ENCODE data around the gene ANK3.

ANK3 gene

DNA sequence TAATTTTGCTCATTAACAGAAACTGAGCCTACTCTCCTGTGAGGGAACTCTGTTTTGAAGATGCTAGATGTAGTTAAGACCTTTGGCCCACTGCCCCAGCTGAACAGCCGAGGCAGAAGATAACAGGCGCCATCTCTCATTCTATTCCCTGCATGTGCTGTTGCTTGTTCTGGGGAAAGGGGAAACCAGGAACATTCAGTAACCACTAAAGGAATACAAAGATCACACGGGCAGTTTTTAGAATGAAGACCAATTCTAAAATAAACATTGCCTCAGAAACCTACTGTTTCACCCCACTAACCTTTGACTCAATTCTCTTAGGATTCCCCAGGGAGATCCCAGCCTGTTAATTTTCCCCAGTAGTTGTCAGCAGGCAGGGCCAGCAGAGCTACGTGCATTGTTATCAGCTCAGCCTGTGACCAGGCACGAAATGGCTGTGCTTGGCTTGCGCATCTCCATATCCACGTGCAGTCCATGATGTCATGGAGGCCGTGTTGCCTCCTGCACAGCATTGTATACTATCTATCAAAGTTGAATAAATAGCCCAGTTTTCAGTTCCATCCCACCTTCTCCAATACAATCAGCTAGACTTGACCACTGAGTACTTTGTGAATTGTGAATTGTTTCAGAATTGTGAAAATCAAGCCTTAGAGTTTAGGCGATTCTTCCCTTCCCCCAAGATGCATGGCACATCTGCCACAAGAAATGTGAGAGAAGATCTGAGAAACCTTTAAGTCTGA is 36.0 kb downstream of the ANK3 start:
- no peak for DNase-seq (ENCODE audit: low read depth, low spot score)
- no peak overlapping the region for H3K4me3 ChIP-seq (ENCODE audit: low read length)

DNA sequence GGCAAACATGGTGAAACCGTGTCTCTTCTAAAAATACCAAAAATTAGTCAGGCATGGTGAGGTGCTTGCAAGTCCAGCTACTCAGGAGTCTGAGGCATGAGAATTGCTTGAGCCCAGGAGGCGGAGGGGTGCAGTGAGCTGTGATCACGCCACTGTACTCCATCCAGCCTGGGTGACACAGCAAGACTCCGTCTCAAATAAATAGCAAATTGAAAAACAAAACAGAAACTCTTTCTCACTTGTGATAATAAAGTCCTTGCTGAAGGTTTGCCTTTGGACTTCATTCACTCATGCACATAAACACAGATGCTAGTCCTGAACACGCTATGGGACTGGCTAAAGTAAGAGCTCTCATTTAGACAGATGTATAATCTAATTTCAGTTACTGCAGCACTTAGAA is 37.6 kb downstream of the ANK3 start:
- no peak for DNase-seq (ENCODE audit: low read depth, low spot score)
- no peak overlapping the region for H3K4me3 ChIP-seq (ENCODE audit: low read length)

DNA sequence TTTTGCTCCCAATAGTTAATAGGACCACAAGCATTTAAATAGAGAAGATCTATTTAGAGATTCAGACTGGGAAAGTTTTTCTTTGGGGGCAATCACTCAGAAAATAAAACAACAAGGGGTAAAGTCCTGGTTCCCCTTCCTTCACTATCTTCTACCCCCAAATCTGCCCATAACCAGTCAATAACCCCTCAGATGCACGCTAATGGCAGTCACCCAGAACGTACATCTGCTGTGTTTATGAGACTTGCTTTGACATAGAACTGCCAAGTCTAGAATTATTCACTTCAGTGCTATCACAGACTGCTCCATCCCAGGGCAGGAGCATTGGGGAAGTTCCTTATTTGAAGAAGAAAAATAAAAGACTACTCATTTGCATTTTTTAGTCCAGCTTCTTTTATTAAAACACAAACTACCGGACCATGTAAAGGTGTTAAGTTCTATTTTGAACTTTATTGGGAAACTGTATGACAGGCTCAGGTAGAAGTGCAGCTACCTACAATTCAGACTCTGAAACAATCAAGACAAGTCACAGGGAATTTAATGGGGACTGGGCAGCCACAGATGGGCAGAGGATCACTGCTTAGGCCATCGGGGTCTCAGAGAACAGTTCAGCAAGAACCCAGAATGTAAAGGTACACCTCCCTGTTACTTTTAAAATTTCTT is 38.4 kb downstream of the ANK3 start:
- no peak for DNase-seq (ENCODE audit: low read depth, low spot score)
- no peak overlapping the region for H3K4me3 ChIP-seq (ENCODE audit: low read length)

- no peak for DNase-seq (ENCODE audit: low read depth, low spot score)
- H3K4me3 ChIP-seq (ENCODE audit: low read length), result no peak overlapping the region
Observed at GRCh38 chr10:60350400-60350799, 39.3 kb downstream of the ANK3 start.

DNA sequence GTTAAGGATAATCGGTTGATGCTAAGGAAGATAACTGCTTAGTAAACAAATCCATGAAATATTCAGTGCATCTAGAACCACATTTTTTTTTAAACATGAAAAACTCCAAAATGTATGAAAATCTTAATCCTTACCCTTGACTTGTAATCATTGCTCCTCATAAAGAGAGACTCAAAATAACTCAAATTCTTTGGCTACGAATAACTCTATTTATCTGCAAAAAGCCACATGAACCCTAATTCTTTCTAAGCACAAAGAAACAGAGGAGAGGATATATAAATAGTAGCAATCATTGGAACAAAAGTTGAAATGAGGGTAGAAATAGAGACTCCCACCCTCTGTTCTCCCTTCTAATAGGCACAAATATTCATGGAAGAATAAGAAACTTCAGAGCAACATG is 40.2 kb downstream of the ANK3 start:
- no peak for DNase-seq (ENCODE audit: low read depth, low spot score)
- no peak overlapping the region for H3K4me3 ChIP-seq (ENCODE audit: low read length)

- no peak overlapping the region for H3K4me3 ChIP-seq (ENCODE audit: low read length)
- no peak for DNase-seq (ENCODE audit: low read depth, low spot score)
Observed at GRCh38 chr10:60348982-60349381, 40.7 kb downstream of the ANK3 start.

DNA sequence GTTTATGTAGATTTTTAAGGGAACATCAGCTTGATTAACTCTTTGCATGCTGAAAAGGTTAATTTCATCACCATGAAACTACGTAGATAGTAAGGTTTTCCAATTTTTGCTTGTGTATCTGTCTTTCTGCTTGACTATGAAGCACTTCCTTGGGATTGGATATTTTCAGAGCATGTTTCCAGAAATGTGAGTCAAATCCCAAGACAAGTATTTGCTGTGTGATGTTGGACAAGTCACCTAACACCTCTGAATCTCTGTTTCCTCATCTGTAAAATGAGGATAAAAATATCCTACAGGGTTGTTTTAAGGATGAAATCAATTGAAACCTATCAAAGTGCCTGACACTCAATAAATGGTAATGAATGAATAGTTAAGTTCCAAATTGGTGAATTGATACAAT is 42.4 kb downstream of the ANK3 start:
- no peak for DNase-seq (ENCODE audit: low read depth, low spot score)

GRCh38 chr10:60346661-60347060 is 43.0 kb downstream of the ANK3 start:
- no peak overlapping the region for H3K4me3 ChIP-seq (ENCODE audit: low read length)
- no peak for DNase-seq (ENCODE audit: low read depth, low spot score)

More for the DNA sequence above, 42.4 kb downstream of the ANK3 start:
- no peak overlapping the region for H3K4me3 ChIP-seq (ENCODE audit: low read length)

DNA sequence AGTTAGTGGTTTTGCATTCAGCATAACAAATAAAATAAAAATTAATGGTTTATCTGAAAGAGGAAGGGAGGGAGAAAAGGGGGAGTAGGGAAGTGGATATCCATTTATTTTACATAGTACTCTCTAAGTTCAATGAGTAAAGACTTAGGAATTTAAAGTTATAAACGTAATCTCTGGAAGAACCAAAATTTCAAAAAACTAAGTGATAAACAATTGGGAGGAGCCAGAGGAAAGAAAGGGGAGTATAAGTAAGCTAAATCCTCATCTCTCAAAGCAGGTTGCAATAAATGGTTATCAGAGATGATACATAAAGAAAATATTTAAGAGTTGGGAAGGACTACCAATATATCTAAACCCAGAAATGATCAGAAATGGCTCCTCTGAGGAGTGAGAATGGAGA is 46.4 kb downstream of the ANK3 start:
- DNase-seq (ENCODE audit: low read depth, low spot score), result no peak

GRCh38 chr10:60341969-60342368 is 47.7 kb downstream of the ANK3 start:
- no peak overlapping the region for H3K4me3 ChIP-seq (ENCODE audit: low read length)
- no peak for DNase-seq (ENCODE audit: low read depth, low spot score)

More for the DNA sequence above, 46.4 kb downstream of the ANK3 start:
- no peak overlapping the region for H3K4me3 ChIP-seq (ENCODE audit: low read length)

- no peak for DNase-seq (ENCODE audit: low read depth, low spot score)
- no peak overlapping the region for H3K4me3 ChIP-seq (ENCODE audit: low read length)
Observed at GRCh38 chr10:60340973-60341372, 48.7 kb downstream of the ANK3 start.

- no peak overlapping the region for H3K4me3 ChIP-seq (ENCODE audit: low read length)
- DNase-seq (ENCODE audit: low read depth, low spot score), result no peak
Observed at GRCh38 chr10:60339757-60340156, 49.9 kb downstream of the ANK3 start.

DNA sequence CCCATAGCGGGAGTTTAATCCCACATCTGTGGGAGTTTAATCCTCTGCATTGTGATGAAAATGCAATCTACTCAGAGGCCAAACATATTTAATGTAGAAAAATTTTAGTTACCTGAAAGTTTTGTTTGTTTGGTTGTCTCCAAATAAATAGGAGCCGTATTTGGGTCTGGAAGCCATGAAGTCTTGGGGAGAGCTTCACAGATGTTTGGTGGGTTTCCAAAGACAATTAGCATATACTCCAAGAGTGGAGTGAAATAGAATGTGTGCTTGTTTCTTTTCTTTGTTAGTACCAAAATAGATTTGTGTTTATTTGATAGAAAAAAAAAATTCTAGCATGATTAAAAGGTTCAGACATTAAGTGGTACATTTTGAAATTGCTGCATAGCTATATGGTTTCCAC is 50.9 kb downstream of the ANK3 start:
- DNase-seq (ENCODE audit: low read depth, low spot score), result no peak
- no peak overlapping the region for H3K4me3 ChIP-seq (ENCODE audit: low read length)

- DNase-seq (ENCODE audit: low read depth, low spot score), result no peak
- H3K4me3 ChIP-seq (ENCODE audit: low read length), result no peak overlapping the region
Observed at GRCh38 chr10:60338002-60338564, 51.6 kb downstream of the ANK3 start.

DNA sequence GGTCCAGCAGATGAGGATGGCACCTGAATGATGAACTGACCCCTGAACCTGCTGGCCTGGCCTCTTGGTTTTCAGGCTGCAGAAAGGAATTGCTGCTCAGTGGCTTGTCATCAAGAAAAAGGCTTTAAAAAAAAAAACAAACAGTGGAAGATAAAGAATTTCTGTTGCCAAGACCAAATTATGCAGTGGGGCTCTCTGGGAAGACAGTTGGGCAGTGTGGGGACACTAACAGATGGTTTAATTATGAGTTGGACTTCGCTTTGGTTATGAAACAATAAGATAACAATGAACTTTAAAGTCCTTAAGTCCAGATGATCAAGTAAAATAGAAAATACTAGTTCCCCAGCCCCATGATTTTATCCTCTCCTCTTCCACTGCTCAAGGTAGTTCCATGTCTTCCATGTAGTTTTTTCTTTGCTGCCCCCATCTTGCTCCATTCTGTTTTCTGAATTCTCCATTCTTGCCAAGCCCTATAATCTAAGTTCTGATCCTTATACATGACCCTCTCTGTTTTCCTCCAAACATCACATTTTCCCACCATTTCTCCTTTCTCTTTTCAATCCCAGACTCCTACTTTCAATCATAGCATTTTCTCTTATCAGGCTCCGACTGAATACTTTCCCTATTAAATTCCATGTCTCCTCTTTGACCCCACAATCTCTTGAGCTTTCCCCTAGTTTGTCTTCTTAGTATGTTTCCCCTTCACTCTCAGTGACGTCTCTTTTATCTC is 52.6 kb downstream of the ANK3 start:
- H3K4me3 ChIP-seq (ENCODE audit: low read length), result no peak overlapping the region
- DNase-seq (ENCODE audit: low read depth, low spot score), result no peak

GRCh38 chr10:60335708-60336107 is 54.0 kb downstream of the ANK3 start:
- no peak overlapping the region for H3K4me3 ChIP-seq (ENCODE audit: low read length)
- DNase-seq (ENCODE audit: low read depth, low spot score), result peak; percentile 6

DNA sequence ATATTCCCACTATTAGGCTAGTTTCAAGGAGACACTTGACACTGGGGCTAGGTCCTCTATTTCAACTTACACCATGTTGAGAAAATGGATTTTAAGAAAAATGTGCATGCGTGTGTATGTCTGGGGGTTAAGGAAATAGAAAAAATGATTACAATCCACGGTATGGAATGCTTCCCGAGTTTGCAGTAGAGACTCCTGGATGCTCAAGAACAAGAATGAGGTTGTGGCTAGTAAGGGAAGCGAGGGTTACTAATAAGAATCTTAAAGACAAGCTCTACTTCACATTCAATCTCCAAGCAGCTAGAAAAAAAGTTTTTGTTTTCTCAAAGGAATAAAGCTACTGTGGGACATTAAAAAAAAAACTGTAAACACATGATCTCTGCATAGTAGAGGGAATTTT is 54.7 kb downstream of the ANK3 start:
- no peak for DNase-seq (ENCODE audit: low read depth, low spot score)
- no peak overlapping the region for H3K4me3 ChIP-seq (ENCODE audit: low read length)

- no peak for DNase-seq (ENCODE audit: low read depth, low spot score)
- no peak overlapping the region for H3K4me3 ChIP-seq (ENCODE audit: low read length)
Observed at GRCh38 chr10:60332371-60332770, 57.3 kb downstream of the ANK3 start.

GRCh38 chr10:60331886-60332285 is 57.8 kb downstream of the ANK3 start:
- no peak overlapping the region for H3K4me3 ChIP-seq (ENCODE audit: low read length)

DNA sequence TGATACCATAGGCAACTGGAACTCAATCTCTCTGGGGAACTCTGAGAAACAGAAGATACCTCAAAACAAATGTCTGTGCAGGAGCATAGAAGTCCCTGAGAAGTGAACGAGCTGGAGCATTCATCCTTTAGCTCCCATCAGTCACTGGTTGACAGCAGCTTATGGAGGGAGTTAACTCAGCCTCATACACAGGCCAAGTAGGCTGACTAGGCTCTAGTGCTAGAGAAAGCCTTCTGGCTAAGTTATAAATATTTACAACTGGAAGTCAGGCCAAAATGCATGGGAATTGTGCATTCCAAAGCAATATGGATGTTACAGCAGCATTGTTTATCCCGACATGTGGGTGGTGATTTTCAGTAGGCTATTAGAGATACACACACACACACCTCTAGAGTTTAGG is 66.5 kb downstream of the ANK3 start:
- H3K4me3 ChIP-seq (ENCODE audit: low read length), result no peak overlapping the region
- no peak for DNase-seq (ENCODE audit: low read depth, low spot score)

More at GRCh38 chr10:60331886-60332285, 57.8 kb downstream of the ANK3 start:
- no peak for DNase-seq (ENCODE audit: low read depth, low spot score)

All from Jurkat, Clone E6-1 (cell line).